Loucy (cell line): Measurements from ENCODE around the gene DOCK3.

ENCODE experiments used
- H2AFZ ChIP-seq: fragments of 200-600 bp; sonication (generic); 2 replicates; pipeline ENCODE4 v1.6.0; 2016; ENCODE audit warnings: antibody characterized with exemption, mild to moderate bottlenecking, low read length, moderate library complexity
- H3F3A ChIP-seq: fragments of 200-600 bp; 2 replicates; pipeline ENCODE4 v1.6.0; 2016; ENCODE audit warnings: antibody characterized with exemption, low read depth, mild to moderate bottlenecking
- H3K27me3 ChIP-seq: fragments of 200-600 bp; sonication (generic); 2 replicates; pipeline ENCODE4 v1.6.1; 2014; ENCODE audit warnings: low read length, mild to moderate bottlenecking; ENCODE audit not compliant: insufficient read depth, poor library complexity, severe bottlenecking
- H3K36me3 ChIP-seq: fragments of 200-600 bp; sonication (generic); 2 replicates; pipeline ENCODE4 v1.6.1; 2016; ENCODE audit warnings: low read length; ENCODE audit not compliant: insufficient read depth
- H3K4me1 ChIP-seq: fragments of 200-600 bp; sonication (generic); 2 replicates; pipeline ENCODE4 v1.5.1; 2014; ENCODE audit warnings: low read length, mild to moderate bottlenecking; ENCODE audit not compliant: insufficient read depth, poor library complexity, severe bottlenecking
- H3K4me2 ChIP-seq: fragments of 200-600 bp; sonication (generic); 2 replicates; pipeline ENCODE4 v1.6.0; 2014; ENCODE audit warnings: antibody characterized with exemption, low read length, low read depth, mild to moderate bottlenecking; ENCODE audit not compliant: poor library complexity, severe bottlenecking
- H3K4me3 ChIP-seq: fragments of 200-600 bp; sonication (generic); 2 replicates; pipeline ENCODE4 v1.5.1; 2014; ENCODE audit warnings: low read length, mild to moderate bottlenecking, mixed read lengths; ENCODE audit not compliant: poor library complexity, severe bottlenecking
- H3K79me2 ChIP-seq: fragments of 200-600 bp; sonication (generic); 2 replicates; pipeline ENCODE4 v1.6.1; 2014; ENCODE audit warnings: low read length; ENCODE audit not compliant: insufficient read depth
- H3K9ac ChIP-seq: fragments of 200-600 bp; sonication (generic); 2 replicates; pipeline ENCODE4 v1.6.0; 2014; ENCODE audit warnings: mild to moderate bottlenecking, low read depth, low read length, moderate library complexity; ENCODE audit not compliant: poor library complexity, severe bottlenecking
- H3K9me2 ChIP-seq: fragments of 200-600 bp; sonication (generic); replicated peaks from 2 replicates; pipeline ENCODE4 v1.6.1; 2016; ENCODE audit warnings: low read depth, low read length, mixed read lengths
- H3K9me3 ChIP-seq: fragments of 200-600 bp; sonication (generic); 2 replicates; pipeline ENCODE4 v1.6.1; 2014; ENCODE audit warnings: mild to moderate bottlenecking, antibody characterized with exemption, low read length, low read depth; ENCODE audit not compliant: insufficient read depth
- H4K20me1 ChIP-seq: fragments of 200-600 bp; sonication (generic); 2 replicates; pipeline ENCODE4 v1.6.0; 2014; ENCODE audit warnings: antibody characterized with exemption, low read length, mild to moderate bottlenecking; ENCODE audit not compliant: insufficient read depth, poor library complexity, severe bottlenecking
- CTCF ChIP-seq: fragments of 200-600 bp; sonication (generic); conservative IDR thresholded peaks from 2 replicates; pipeline ENCODE4 v1.5.1; 2014; ENCODE audit warnings: mild to moderate bottlenecking, antibody characterized with exemption, low read length
- EZH2phosphoT487 ChIP-seq: fragments of 200-600 bp; IDR thresholded peaks from 2 replicates; pipeline ENCODE4 v1.6.1; 2018; ENCODE audit warnings: antibody characterized with exemption, mild to moderate bottlenecking, moderate library complexity, borderline replicate concordance

Gene DOCK3

DNA sequence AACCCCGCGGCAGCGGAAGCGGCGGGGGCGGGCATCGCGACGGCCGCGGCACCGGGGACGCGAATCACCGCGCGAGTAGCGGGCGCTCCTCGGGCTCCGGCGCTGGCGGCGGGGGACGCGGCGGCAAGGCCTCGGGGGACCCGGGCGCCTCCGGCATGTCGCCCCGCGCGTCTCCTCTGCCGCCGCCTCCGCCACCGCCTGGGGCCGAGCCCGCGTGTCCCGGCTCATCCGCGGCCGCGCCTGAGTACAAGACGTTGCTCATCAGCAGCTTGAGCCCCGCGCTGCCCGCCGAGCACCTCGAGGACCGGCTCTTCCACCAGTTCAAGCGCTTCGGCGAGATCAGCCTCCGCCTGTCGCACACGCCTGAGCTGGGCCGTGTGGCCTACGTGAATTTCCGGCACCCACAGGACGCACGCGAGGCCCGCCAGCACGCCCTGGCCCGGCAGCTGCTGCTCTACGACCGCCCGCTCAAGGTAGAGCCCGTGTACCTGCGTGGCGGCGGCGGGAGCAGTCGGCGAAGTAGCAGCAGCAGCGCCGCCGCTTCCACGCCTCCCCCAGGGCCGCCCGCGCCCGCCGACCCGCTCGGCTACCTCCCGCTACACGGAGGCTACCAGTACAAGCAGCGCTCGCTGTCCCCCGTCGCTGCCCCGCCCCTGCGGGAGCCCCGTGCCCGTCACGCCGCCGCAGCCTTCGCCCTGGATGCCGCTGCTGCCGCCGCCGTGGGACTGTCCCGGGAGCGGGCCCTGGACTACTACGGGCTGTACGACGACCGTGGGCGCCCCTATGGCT lies 717.0 kb downstream of the DOCK3 start:
- no peak for TF ChIP-seq CTCF
- Histone ChIP-seq H3F3A (peaks cover 4% of the 10 kb centered on the region; the same call in 1 of the 2 replicates), H2AFZ (no peak overlapping the region; the same call in 1 of the 2 replicates), H3K4me3 (peak overlapping the region; percentile 82), H3K9me3 (no peaks in the 10 kb centered on the region), H3K9me2 (no peaks in the 10 kb centered on the region), H3K4me1 (peaks cover 51% of the 10 kb centered on the region), H4K20me1 (peaks cover 73% of the 10 kb centered on the region), H3K4me2 (peak overlapping the region; percentile 80), H3K9ac (peak overlapping the region; percentile 83), H3K27me3 (no peaks in the 10 kb centered on the region), H3K79me2 (peaks cover 86% of the 10 kb centered on the region), H3K36me3 (peaks cover 56% of the 10 kb centered on the region; the same call in 1 of the 2 replicates)

- Histone ChIP-seq H3K9ac (peak overlapping the region; percentile 83), H3K4me1 (peaks cover 44% of the 10 kb centered on the region), H2AFZ (no peak overlapping the region), H3F3A (peaks cover 4% of the 10 kb centered on the region; the same call in 1 of the 2 replicates), H3K4me3 (peak overlapping the region; percentile 82), H3K79me2 (peaks cover 78% of the 10 kb centered on the region), H3K9me3 (no peaks in the 10 kb centered on the region), H3K9me2 (no peaks in the 10 kb centered on the region), H4K20me1 (peaks cover 65% of the 10 kb centered on the region), H3K4me2 (peak overlapping the region; percentile 80), H3K27me3 (no peaks in the 10 kb centered on the region), H3K36me3 (peaks cover 63% of the 10 kb centered on the region; the same call in 1 of the 2 replicates)
- TF ChIP-seq CTCF (no peak), EZH2phosphoT487 (no peak)
Observed at GRCh38 chr3:51392355-51393133, 717.8 kb downstream of the DOCK3 start.

GRCh38 chr3:51393134-51393495 lies 718.4 kb downstream of the DOCK3 start:
- Histone ChIP-seq H3K79me2 (peaks cover 72% of the 10 kb centered on the region), H3K4me2 (peak overlapping the region; percentile 80), H3K36me3 (peaks cover 61% of the 10 kb centered on the region; the same call in 1 of the 2 replicates), H3F3A (peaks cover 4% of the 10 kb centered on the region; the same call in 1 of the 2 replicates), H3K9ac (no peak overlapping the region), H3K4me1 (peaks cover 38% of the 10 kb centered on the region), H4K20me1 (peaks cover 59% of the 10 kb centered on the region), H3K9me3 (no peaks in the 10 kb centered on the region), H3K4me3 (peak overlapping the region; percentile 82), H3K9me2 (no peaks in the 10 kb centered on the region), H3K27me3 (no peaks in the 10 kb centered on the region), H2AFZ (no peak overlapping the region)
- TF ChIP-seq CTCF: no peak
- no peak for TF ChIP-seq EZH2phosphoT487
